ENCODE results near the gene RALGAPA2. TPM values are rescaled to one million over a fixed set of nuclear protein-coding genes. Genes with fewer than 3 reads are reported as not detected.
A peak's percentile ranks its signal among the peaks of the same experiment; 100 is the strongest.

The RALGAPA2 gene
- total RNA-seq, 2 experiments from 2014 or later, result 14.3 to 17.2 TPM

GRCh38 chr20:20411402-20411801 is 301.0 kb downstream of the RALGAPA2 start:
- Mint-ChIP-seq H3K27me3 (no peaks in the 10 kb centered on the region), H3K27ac (peak overlapping the region; percentile 38), H3K4me3 (peak overlapping the region; percentile 41), H3K4me1 (ENCODE audit: low read depth) (peaks cover 13% of the 10 kb centered on the region), H3K9me3 (no peaks in the 10 kb centered on the region), H3K36me3 (ENCODE audit: low read depth) (peaks cover 1% of the 10 kb centered on the region)
- DNase-seq (no peak), ATAC-seq (no peak)
- intact Hi-C loops (cut with micrococcal nuclease), result loop anchor here (5.0 kb wide), 1 partner anchor 76 kb away; no protein-coding TSS in a partner anchor
- CTCF ChIA-PET, result interaction anchor here (1.8 kb wide), 1 partner anchor 148 kb away, joined by 6 read pairs; no protein-coding TSS in a partner anchor
- POLR2A ChIA-PET, result no interaction called here
- no peak for TF ChIP-seq CTCF (IDR thresholded peaks at IDR 0.05)

GRCh38 chr20:20410678-20411077 is 301.8 kb downstream of the RALGAPA2 start:
- Mint-ChIP-seq H3K27me3 (no peaks in the 10 kb centered on the region), H3K27ac (peak overlapping the region; percentile 47), H3K9me3 (no peaks in the 10 kb centered on the region), H3K36me3 (ENCODE audit: low read depth) (peaks cover 1% of the 10 kb centered on the region), H3K4me3 (peak overlapping the region; percentile 23), H3K4me1 (ENCODE audit: low read depth) (peaks cover 13% of the 10 kb centered on the region)
- ChIA-PET POLR2A (no interaction called here), CTCF (interaction anchor here (0.9 to 1.8 kb wide), 2 partner anchors 15 to 149 kb away, joined by 3 to 6 read pairs; no protein-coding TSS in a partner anchor)
- no peak for TF ChIP-seq CTCF (IDR thresholded peaks at IDR 0.05)
- DNase-seq (no peak), ATAC-seq (no peak)
- intact Hi-C loops (cut with micrococcal nuclease), result loop anchor here (5.0 kb wide), 1 partner anchor 77 kb away; no protein-coding TSS in a partner anchor

GRCh38 chr20:20409331-20409730 is 303.1 kb downstream of the RALGAPA2 start:
- Mint-ChIP-seq H3K4me3 (no peak overlapping the region), H3K27me3 (no peaks in the 10 kb centered on the region), H3K36me3 (ENCODE audit: low read depth) (peaks cover 1% of the 10 kb centered on the region), H3K4me1 (ENCODE audit: low read depth) (peaks cover 13% of the 10 kb centered on the region), H3K9me3 (no peaks in the 10 kb centered on the region), H3K27ac (no peak overlapping the region)
- ChIA-PET CTCF (no interaction called here), POLR2A (interaction anchor here (0.5 kb wide), 1 partner anchor 531 kb away, joined by 3 read pairs; no protein-coding TSS in a partner anchor)
- DNase-seq (no peak), ATAC-seq (no peak)
- TF ChIP-seq CTCF (IDR thresholded peaks at IDR 0.05), result no peak
- intact Hi-C loops (cut with micrococcal nuclease), result no loop called here

- no peak overlapping the region for H3K4me3 Mint-ChIP-seq
- H3K9me3 Mint-ChIP-seq, result no peaks in the 10 kb centered on the region
- ChIA-PET CTCF (no interaction called here), POLR2A (no interaction called here)
- no peak for TF ChIP-seq CTCF (IDR thresholded peaks at IDR 0.05)
- no peaks in the 10 kb centered on the region for H3K27me3 Mint-ChIP-seq
- H3K27ac Mint-ChIP-seq, result no peak overlapping the region
- intact Hi-C loops (cut with micrococcal nuclease), result no loop called here
- H3K4me1 Mint-ChIP-seq (ENCODE audit: low read depth), result peaks cover 11% of the 10 kb centered on the region
- ATAC-seq, result no peak
- peaks cover 1% of the 10 kb centered on the region for H3K36me3 Mint-ChIP-seq (ENCODE audit: low read depth)
- DNase-seq, result no peak
Observed at GRCh38 chr20:20407891-20408805, 304.3 kb downstream of the RALGAPA2 start.

GRCh38 chr20:20406306-20406705 is 306.1 kb downstream of the RALGAPA2 start:
- POLR2A ChIA-PET, result no interaction called here
- Mint-ChIP-seq H3K27ac (no peak overlapping the region), H3K9me3 (no peaks in the 10 kb centered on the region), H3K4me3 (no peak overlapping the region), H3K4me1 (ENCODE audit: low read depth) (no peaks in the 10 kb centered on the region), H3K36me3 (ENCODE audit: low read depth) (no peaks in the 10 kb centered on the region), H3K27me3 (no peaks in the 10 kb centered on the region)
- CTCF ChIA-PET, result interaction anchor here (1.6 kb wide), 1 partner anchor 92 kb away, joined by 3 read pairs; no protein-coding TSS in a partner anchor
- DNase-seq (no peak), ATAC-seq (no peak)
- intact Hi-C loops (cut with micrococcal nuclease), result no loop called here
- TF ChIP-seq CTCF (IDR thresholded peaks at IDR 0.05), result no peak
